ENCODE results near the gene SIRT1. TPM values are rescaled to one million over a fixed set of nuclear protein-coding genes. Genes with fewer than 3 reads are reported as not detected.
"Not testable (repeated sequence)": the region's sequence is repeated elsewhere in the genome, so short reads cannot be mapped to it uniquely, and the experiment has no call there.

SIRT1 gene
- 10 to 100 TPM in 5 of 6 experiments, 1 to 10 TPM in 1; 9.8 to 12.9 (median 11.7) TPM for total RNA-seq (2021; fragmentation: NEBNext Ultra II Directional; extraction: Animal tissue kit (Norgen Biotek cat#: 25700))
- long read RNA-seq, partial matches to known transcripts, result 2 of 3 reads
- long read RNA-seq, other reads (novel, unspliced or antisense), result 1 of 3 reads

GRCh38 chr10:67884313-67884841 is at the start of gene SIRT1:
Gene SIRT1, plus strand, starts transcription at chr10:67884656. Its CDS starts 66 bp downstream, at chr10:67884722.
- peak within 1 kb of the TSS; percentile 95 for H3K4me3 Mint-ChIP-seq
- no peaks in the 10 kb centered on the region for H3K9me3 Mint-ChIP-seq
- DNase-seq, result peak; percentile 91
- peaks cover 20% of the 10 kb centered on the region for H3K36me3 Mint-ChIP-seq (ENCODE audit: low read depth)
- H3K4me1 Mint-ChIP-seq (ENCODE audit: low read depth), result peaks cover 22% of the 10 kb centered on the region
- peaks cover 2% of the 10 kb centered on the region; the same call in 1 of the 2 replicates for H3K27me3 Mint-ChIP-seq (ENCODE audit: insufficient read depth)
- peak within 1 kb of the TSS; percentile 91 for H3K27ac Mint-ChIP-seq
- TF ChIP-seq CTCF (IDR thresholded peaks at IDR 0.05), result no peak

- H3K27ac Mint-ChIP-seq; H3K36me3 Mint-ChIP-seq (ENCODE audit: low read depth); DNase-seq; H3K9me3 Mint-ChIP-seq; H3K4me1 Mint-ChIP-seq (ENCODE audit: low read depth); H3K4me3 Mint-ChIP-seq; H3K27me3 Mint-ChIP-seq (ENCODE audit: insufficient read depth): not testable (repeated sequence)
Measured at GRCh38 chr10:67835541-67836394, 48.7 kb upstream of the SIRT1 start.

- Mint-ChIP-seq H3K27ac (no peak overlapping the region), H3K4me3 (no peak overlapping the region), H3K9me3 (peaks cover 7% of the 10 kb centered on the region; the same call in 1 of the 2 replicates), H3K27me3 (ENCODE audit: insufficient read depth) (no peaks in the 10 kb centered on the region), H3K4me1 (ENCODE audit: low read depth) (peaks cover 7% of the 10 kb centered on the region), H3K36me3 (ENCODE audit: low read depth) (peaks cover 7% of the 10 kb centered on the region)
- no peak for TF ChIP-seq CTCF (IDR thresholded peaks at IDR 0.05)
- no peak for DNase-seq
Measured at GRCh38 chr10:67836488-67836887, 48.0 kb upstream of the SIRT1 start.

GRCh38 chr10:67836972-67837371 is 47.5 kb upstream of the SIRT1 start:
- TF ChIP-seq CTCF (IDR thresholded peaks at IDR 0.05), result no peak
- Mint-ChIP-seq H3K4me3 (no peak overlapping the region), H3K27ac (no peak overlapping the region), H3K27me3 (ENCODE audit: insufficient read depth) (no peaks in the 10 kb centered on the region), H3K36me3 (ENCODE audit: low read depth) (peaks cover 8% of the 10 kb centered on the region), H3K4me1 (ENCODE audit: low read depth) (peaks cover 7% of the 10 kb centered on the region), H3K9me3 (peaks cover 8% of the 10 kb centered on the region; the same call in 1 of the 2 replicates)
- no peak for DNase-seq

GRCh38 chr10:67837541-67838314 is 46.7 kb upstream of the SIRT1 start, which contains the start of gene DNAJC12:
Gene DNAJC12, minus strand, starts transcription at chr10:67838188. Its CDS starts 177 bp downstream, at chr10:67838011.
- no peaks in the 10 kb centered on the region for H3K27me3 Mint-ChIP-seq (ENCODE audit: insufficient read depth)
- H3K36me3 Mint-ChIP-seq (ENCODE audit: low read depth), result peaks cover 8% of the 10 kb centered on the region
- no peak for TF ChIP-seq CTCF (IDR thresholded peaks at IDR 0.05)
- H3K27ac Mint-ChIP-seq, result no peak within 1 kb of the TSS
- peaks cover 7% of the 10 kb centered on the region for H3K4me1 Mint-ChIP-seq (ENCODE audit: low read depth)
- H3K4me3 Mint-ChIP-seq, result peak within 1 kb of the TSS; percentile 43
- DNase-seq, result peak; percentile 29
- peaks cover 8% of the 10 kb centered on the region; the same call in 1 of the 2 replicates for H3K9me3 Mint-ChIP-seq

GRCh38 chr10:67839511-67839910 is 44.9 kb upstream of the SIRT1 start:
- H3K36me3 Mint-ChIP-seq (ENCODE audit: low read depth); H3K4me3 Mint-ChIP-seq; H3K27me3 Mint-ChIP-seq (ENCODE audit: insufficient read depth); H3K4me1 Mint-ChIP-seq (ENCODE audit: low read depth); H3K27ac Mint-ChIP-seq; H3K9me3 Mint-ChIP-seq; DNase-seq: not testable (repeated sequence)

Measured in HFFc6 (cell line).